ENCODE results near the gene TMEM202.

- no peak for TF ChIP-seq ESRRG (CRISPR knock-in tag; IDR thresholded peaks at IDR 0.05)
- no peak for TF ChIP-seq BACH2 (CRISPR knock-in tag; IDR thresholded peaks at IDR 0.05; ENCODE audit: borderline replicate concordance)
- TF ChIP-seq TOX (CRISPR knock-in tag; IDR thresholded peaks at IDR 0.05; ENCODE audit: borderline replicate concordance), result no peak
- TF ChIP-seq RARB (CRISPR knock-in tag; IDR thresholded peaks at IDR 0.05), result no peak
- no peak for TF ChIP-seq ZFP3 (CRISPR knock-in tag; IDR thresholded peaks at IDR 0.05)
- no peak for TF ChIP-seq PPARA (CRISPR knock-in tag; IDR thresholded peaks at IDR 0.05; ENCODE audit: borderline replicate concordance)
- no peak for TF ChIP-seq ZFP30 (CRISPR knock-in tag; IDR thresholded peaks at IDR 0.05)
- TF ChIP-seq TCF4 (CRISPR knock-in tag; IDR thresholded peaks at IDR 0.05; ENCODE audit: borderline replicate concordance), result no peak
- TF ChIP-seq CSRNP3 (CRISPR knock-in tag; IDR thresholded peaks at IDR 0.05), result no peak
These were observed 58.6 kb downstream of the TMEM202 start for GRCh38 chr15:72456684-72457083.

Data from SK-N-SH treated with all-trans-retinoic acid at 6 μM for 48 hours (cell line).